HG03108 (cell line): ENCODE results near the gene DPM3.
"Not testable (repeated sequence)": the region's sequence is repeated elsewhere in the genome, so short reads cannot be mapped to it uniquely, and the experiment has no call there.

Experiments used
- ATAC-seq: cut with Tn5 transposase; IDR thresholded peaks from one replicate; pipeline ENCODE4 v1.9.1; 2021; ENCODE audit warnings: moderate library complexity; ENCODE audit not compliant: unreplicated experiment

The DPM3 gene

GRCh38 chr1:155175927-155176371, 35.6 kb upstream of the DPM3 start:
- no peak for ATAC-seq

GRCh38 chr1:155175281-155175926, 35.1 kb upstream of the DPM3 start:
- no peak for ATAC-seq

- ATAC-seq: no peak
Measured at GRCh38 chr1:155174324-155175280, 34.3 kb upstream of the DPM3 start.

DNA sequence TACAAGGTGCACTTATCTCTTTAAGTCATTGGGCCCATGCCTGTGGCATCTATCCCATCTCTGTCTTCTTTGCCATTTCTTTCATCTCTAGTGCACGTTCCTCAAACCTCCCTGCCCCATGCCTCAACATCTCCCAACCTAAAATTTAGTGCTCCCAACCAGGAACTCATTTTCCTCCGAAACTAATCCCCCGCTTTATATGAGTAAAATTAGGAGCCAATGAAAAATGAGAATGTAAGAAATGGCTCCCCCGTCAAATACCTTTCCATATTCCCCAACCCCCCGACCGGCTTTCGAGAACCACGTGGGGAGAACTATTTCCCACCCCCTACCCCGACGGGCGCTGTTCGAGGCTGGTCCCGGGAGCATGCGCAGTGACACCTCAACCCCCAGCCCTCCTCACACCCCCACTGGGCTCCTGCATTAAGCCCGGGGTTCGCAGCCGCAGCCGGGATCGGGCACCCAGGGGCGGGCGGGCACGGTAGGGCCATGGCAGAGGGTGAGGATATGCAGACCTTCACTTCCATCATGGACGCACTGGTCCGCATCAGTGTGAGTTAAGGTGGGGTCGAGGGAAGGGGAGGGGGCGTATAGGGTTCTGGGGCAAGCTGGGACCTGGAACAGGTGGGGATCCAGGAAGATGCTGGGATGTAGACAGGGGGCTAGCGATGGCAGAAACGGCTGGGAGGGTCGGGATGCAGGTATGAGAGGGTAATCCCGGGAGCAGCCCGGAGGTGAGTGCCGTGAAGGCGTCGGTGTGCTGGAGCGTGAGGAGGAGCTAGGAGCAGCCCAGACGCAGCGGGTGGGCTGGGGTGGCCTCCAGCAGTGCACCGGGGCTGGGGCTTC, 33.4 kb upstream of the DPM3 start, which contains the start of gene TRIM46:
Gene TRIM46, plus strand, starts transcription at position 372 of the 846 bp plus-strand sequence. Its CDS starts 118 bp downstream, at position 490.
- no peak for ATAC-seq

DNA sequence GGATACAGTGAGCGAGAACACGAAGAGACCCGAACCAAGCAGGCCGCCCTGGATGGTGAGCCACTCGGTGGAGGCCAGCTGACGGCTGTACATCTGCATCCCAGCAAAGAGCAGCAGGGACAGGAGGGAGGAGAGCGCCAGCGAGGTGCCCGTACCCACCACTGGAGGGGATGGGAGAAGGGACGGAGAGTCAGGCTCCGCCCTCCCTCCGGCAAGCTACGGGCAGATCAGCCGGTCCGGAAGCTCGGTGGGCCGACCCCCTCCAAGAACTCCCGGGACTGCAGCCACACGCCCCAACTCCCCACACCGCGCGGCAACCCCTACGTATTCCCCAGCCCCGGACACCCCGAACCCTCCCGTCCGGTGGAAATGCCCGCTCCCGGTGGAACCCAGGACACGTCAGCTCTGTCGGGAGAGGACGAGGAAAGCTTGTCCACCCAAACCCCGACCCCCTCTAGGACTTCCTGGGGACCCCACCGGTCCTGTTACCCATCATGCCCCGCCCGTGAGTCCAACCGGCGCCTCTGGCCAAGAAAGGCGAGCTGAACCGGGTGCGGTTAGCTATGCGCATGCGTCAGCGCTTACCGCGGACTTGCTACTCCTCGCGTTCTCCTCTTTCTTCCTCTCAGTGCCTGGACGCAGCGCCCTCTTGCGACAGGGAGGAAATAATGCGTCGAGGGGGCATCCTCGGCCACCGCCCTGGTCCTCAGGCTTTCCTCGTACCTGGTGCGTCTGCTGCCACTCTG, 32.6 kb upstream of the DPM3 start, which contains the start of gene KRTCAP2:
Gene KRTCAP2, minus strand, starts transcription at position 573 of the 746 bp plus-strand sequence. Its CDS starts 80 bp downstream, at position 493.
- ATAC-seq: peak; percentile 55

DNA sequence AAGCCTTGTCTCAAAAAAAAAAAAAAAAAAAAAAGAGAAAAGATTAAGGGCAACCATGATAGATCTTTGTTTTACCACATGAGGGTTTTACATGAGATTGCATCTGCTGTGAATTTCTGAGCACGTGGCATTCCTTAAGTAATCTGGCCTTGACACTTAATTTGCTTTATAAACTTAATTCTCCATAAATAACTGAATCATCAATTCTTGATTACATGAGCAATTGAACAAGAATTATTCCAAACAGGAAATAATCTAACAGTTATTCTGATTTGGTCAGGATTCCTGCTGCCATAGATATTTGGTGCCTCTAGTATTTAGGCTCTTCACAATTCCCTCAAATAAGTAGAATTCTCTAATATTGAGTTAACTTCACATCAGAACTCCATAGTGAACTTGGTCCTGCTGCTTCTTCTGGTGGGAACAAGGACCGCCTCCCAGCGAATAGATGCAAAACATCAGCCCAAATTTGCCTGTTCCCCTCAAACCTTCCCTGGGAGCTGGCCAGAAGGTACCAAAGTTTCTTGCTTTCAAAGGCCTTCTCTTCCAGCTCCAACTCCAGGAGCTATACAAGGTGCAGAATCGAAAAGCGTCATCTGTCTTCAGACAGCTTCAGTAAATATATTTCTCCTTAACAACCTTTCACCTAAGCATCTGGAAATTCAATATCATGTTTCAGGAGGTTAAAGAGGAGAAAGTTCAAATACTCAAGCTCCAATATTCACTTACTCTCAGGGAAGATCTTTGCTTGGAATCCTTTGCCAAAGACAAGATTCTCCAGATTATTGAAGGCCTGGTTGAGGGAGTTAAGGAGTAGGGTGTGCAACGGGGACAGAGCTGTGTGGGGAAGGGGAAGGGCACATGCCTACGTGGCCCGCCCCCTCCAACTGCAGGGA, 31.8 kb upstream of the DPM3 start:
- ATAC-seq: no peak

GRCh38 chr1:155170806-155171205, 30.5 kb upstream of the DPM3 start:
- ATAC-seq: no peak

DNA sequence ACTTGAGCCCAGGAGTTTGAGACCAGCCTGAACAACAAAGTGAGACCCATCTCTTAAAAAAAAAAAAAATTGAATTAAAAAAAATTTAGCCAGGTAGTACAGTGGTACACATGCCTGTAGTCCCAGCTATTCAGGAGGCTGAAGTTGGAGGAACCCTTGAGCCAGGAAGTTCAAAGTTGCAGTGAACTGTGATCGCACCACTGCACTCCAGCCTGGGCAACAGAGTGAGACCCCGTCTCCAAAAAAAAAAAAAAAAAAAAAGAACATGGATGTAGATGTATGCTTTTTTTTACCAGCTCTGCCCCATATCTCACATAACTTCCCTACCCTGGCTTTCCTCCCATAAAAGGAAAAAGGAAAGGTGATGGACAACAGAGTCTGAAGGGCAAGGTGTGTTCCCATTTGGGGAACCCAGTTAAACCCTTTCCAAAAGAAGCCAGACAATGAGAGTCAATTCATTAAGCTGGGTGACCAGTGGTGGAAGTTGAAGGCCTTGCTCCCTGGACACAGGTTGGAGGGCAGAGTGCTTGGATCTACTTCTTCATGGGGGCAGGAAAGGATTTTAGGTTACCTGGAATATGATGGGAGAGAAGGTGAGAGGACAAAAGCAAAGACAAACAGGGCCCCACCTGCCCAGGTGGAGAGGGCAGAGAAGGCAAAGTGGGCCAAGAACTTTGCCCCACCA, 29.9 kb upstream of the DPM3 start:
- ATAC-seq: no peak

- no peak for ATAC-seq
Measured at GRCh38 chr1:155169541-155169940, 29.2 kb upstream of the DPM3 start.

- ATAC-seq: no peak
Measured at GRCh38 chr1:155168456-155169210, 28.3 kb upstream of the DPM3 start.

GRCh38 chr1:155168105-155168445, 27.7 kb upstream of the DPM3 start:
- ATAC-seq: not testable (repeated sequence)

DNA sequence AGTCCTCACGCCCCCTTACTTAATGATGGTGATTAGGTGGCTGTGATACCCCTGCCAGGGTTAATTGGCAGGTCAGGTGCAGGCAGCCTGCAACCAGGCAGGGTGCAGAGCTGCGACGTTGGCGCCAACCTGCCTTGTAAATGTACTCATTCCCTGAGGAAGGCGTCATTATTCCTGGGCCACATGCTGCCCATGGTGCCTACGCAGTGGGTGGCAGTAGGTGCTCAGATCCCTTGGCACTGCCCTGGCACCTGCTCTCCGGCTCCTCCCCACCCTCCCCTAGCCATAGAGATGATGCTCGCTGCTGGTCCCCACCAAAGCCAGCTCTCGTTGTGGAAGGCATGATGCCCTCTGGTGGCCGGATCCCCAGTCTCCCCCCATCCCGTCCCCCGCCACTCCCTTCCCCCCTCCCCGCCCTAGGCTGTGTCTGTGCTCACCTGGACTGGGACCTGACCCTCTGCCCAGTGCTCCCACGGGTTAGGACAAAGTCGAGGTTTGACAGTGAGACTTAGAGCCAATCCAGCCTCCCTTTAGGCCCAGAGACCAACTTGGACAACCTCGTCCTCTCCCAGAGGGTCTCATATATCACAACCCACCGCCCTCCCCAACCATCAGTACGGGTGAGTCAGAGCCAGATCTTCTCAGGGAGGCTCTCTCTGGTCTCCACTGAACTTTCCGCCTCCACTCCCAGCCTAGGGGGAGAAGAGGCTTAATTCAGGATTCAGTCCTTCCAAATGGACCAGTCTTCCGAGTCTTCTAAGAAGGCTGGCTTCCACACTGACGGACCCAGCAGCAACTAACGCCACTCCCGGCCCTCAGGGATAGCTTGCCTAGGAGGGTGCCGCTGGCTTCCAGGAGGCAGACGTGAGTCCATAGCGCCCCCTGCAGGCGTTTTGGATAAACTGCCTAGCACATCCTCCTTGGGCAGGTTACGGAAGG, 27.1 kb upstream of the DPM3 start:
- no peak for ATAC-seq

- ATAC-seq: no peak
Measured at GRCh38 chr1:155166471-155167165, 26.3 kb upstream of the DPM3 start.

- ATAC-seq: no peak
Measured at GRCh38 chr1:155166051-155166470, 25.7 kb upstream of the DPM3 start.

DNA sequence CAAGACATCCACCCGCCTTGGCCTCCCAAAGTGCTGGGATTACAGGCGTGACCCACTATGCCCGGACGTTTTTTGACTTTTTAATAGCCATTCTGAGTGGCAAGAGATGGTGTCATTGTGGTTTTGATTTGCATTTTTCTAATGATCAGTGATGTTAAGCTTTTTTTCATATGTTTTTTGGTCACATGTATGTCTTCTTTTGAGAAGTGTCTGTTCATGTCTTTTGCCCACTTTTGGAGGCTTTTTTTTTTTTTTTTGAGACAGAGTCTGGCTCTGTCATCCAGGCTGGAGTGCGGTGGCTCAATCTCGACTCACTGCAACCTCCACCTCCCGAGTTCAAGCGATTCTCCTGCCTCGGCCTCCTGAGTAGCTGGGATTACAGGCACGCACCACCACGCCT, 24.3 kb upstream of the DPM3 start:
- not testable (repeated sequence) for ATAC-seq

DNA sequence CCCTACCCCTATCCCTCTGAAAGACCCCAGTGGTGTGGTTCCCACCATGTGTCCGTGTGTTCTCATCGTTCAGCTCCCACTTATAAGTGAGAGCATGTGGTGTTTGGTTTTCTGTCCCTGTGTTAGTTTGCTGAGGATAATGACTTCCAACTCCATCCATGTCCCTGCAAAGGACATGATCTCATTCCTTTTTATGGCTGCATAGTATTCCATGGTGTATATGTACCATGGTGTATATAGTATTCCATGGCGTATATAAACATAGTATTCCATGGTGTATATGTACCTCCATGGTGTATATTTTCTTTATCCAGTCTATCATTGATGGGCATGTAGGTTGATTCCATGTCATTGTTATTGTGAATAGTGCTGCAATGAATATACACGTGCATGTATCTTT, 23.5 kb upstream of the DPM3 start:
- ATAC-seq: not testable (repeated sequence)
